A673 (cell line): ENCODE data around the gene HELZ.
A peak's percentile ranks its signal among the peaks of the same experiment; 100 is the strongest.

Experiments used
- EZH2 ChIP-seq: fragments of 200-600 bp; sonication (generic); IDR thresholded peaks from 2 replicates; pipeline ENCODE4 v1.6.1; 2017; ENCODE audit warnings: borderline replicate concordance, low read depth, mild to moderate bottlenecking, mixed read lengths, antibody characterized with exemption, low read length; ENCODE audit not compliant: poor library complexity, severe bottlenecking
- TF ChIP-seq, protein P1 (sequence below): fragments of 300-800, 200-600 bp; sonication (generic); conservative IDR thresholded peaks from 2 replicates; pipeline ENCODE4 v1.5.1; 2017; ENCODE audit warnings: low read depth, mild to moderate bottlenecking, antibody characterized with exemption, low read length, moderate library complexity, mixed read lengths

- TF ChIP-seq, protein P1, sequence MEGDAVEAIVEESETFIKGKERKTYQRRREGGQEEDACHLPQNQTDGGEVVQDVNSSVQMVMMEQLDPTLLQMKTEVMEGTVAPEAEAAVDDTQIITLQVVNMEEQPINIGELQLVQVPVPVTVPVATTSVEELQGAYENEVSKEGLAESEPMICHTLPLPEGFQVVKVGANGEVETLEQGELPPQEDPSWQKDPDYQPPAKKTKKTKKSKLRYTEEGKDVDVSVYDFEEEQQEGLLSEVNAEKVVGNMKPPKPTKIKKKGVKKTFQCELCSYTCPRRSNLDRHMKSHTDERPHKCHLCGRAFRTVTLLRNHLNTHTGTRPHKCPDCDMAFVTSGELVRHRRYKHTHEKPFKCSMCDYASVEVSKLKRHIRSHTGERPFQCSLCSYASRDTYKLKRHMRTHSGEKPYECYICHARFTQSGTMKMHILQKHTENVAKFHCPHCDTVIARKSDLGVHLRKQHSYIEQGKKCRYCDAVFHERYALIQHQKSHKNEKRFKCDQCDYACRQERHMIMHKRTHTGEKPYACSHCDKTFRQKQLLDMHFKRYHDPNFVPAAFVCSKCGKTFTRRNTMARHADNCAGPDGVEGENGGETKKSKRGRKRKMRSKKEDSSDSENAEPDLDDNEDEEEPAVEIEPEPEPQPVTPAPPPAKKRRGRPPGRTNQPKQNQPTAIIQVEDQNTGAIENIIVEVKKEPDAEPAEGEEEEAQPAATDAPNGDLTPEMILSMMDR, result peak; percentile 66
- no peak for TF ChIP-seq EZH2
Observed at GRCh38 chr17:67157732-67158639, 87.0 kb downstream of the HELZ start.
